ENCODE data around the gene SMYD2. TPM values are rescaled to one million over a fixed set of nuclear protein-coding genes. Genes with fewer than 3 reads are reported as not detected.
A peak's percentile ranks its signal among the peaks of the same experiment; 100 is the strongest.

Gene SMYD2
- total RNA-seq: 10 to 100 TPM; 28.6 to 34.5 TPM

- peaks cover 7% of the 10 kb centered on the region for H3K27me3 Mint-ChIP-seq (ENCODE audit: low read depth)
- H3K36me3 Mint-ChIP-seq (ENCODE audit: insufficient read depth in 2 of 2): peaks cover 2% of the 10 kb centered on the region in 2 donors
- H3K4me3 Mint-ChIP-seq: peak within 1 kb of the TSS; percentile 92 to 97
- H3K27ac Mint-ChIP-seq: peak within 1 kb of the TSS; percentile 52
- DNase-seq: peak; percentile 69 to 71
- ATAC-seq (replicated peaks in 1 of 2): peak; percentile 80 to 84
- H3K9me3 Mint-ChIP-seq: no peaks in the 10 kb centered on the region
- H3K4me1 Mint-ChIP-seq (ENCODE audit: low read depth): peaks cover 43% of the 10 kb centered on the region
Measured at GRCh38 chr1:214281021-214281719, at the start of gene SMYD2. Gene SMYD2 (plus strand): TSS chr1:214281159. CDS start chr1:214281255, 96 bp downstream.

GRCh38 chr1:214233856-214234634, 46.9 kb upstream of the SMYD2 start:
- H3K27ac Mint-ChIP-seq: no peak overlapping the region
- no peaks in the 10 kb centered on the region for H3K9me3 Mint-ChIP-seq
- ATAC-seq (replicated peaks in 1 of 2) (no peak), DNase-seq (no peak)
- no peak overlapping the region for H3K4me3 Mint-ChIP-seq
- H3K36me3 Mint-ChIP-seq (ENCODE audit: insufficient read depth in 2 of 2): no peaks in the 10 kb centered on the region
- no peaks in the 10 kb centered on the region for H3K4me1 Mint-ChIP-seq (ENCODE audit: low read depth)
- peaks cover 11% of the 10 kb centered on the region for H3K27me3 Mint-ChIP-seq (ENCODE audit: low read depth)

GRCh38 chr1:214234635-214235025, 46.3 kb upstream of the SMYD2 start:
- Mint-ChIP-seq H3K36me3 (ENCODE audit: insufficient read depth in 2 of 2) (no peaks in the 10 kb centered on the region), H3K4me1 (ENCODE audit: low read depth) (no peaks in the 10 kb centered on the region), H3K27me3 (ENCODE audit: low read depth) (peaks cover 12% of the 10 kb centered on the region), H3K27ac (no peak overlapping the region), H3K4me3 (no peak overlapping the region), H3K9me3 (no peaks in the 10 kb centered on the region)
- peak in 1 of 2 donors; percentile 50 for ATAC-seq (replicated peaks in 1 of 2)
- no peak for DNase-seq

GRCh38 chr1:214236477-214236876, 44.5 kb upstream of the SMYD2 start:
- H3K27me3 Mint-ChIP-seq (ENCODE audit: low read depth): peaks cover 23% of the 10 kb centered on the region
- H3K4me1 Mint-ChIP-seq (ENCODE audit: low read depth): no peaks in the 10 kb centered on the region
- no peaks in the 10 kb centered on the region for H3K9me3 Mint-ChIP-seq
- no peak overlapping the region for H3K4me3 Mint-ChIP-seq
- H3K36me3 Mint-ChIP-seq (ENCODE audit: insufficient read depth in 2 of 2): no peaks in the 10 kb centered on the region
- DNase-seq (no peak), ATAC-seq (replicated peaks in 1 of 2) (no peak)
- no peak overlapping the region for H3K27ac Mint-ChIP-seq

- Mint-ChIP-seq H3K4me1 (ENCODE audit: low read depth) (no peaks in the 10 kb centered on the region), H3K27ac (no peak overlapping the region), H3K4me3 (no peak overlapping the region), H3K36me3 (ENCODE audit: insufficient read depth in 2 of 2) (no peaks in the 10 kb centered on the region), H3K27me3 (ENCODE audit: low read depth) (peaks cover 32% of the 10 kb centered on the region), H3K9me3 (no peaks in the 10 kb centered on the region)
- ATAC-seq (replicated peaks in 1 of 2) (no peak), DNase-seq (no peak)
Measured at GRCh38 chr1:214241060-214241459, 39.9 kb upstream of the SMYD2 start.

GRCh38 chr1:214244252-214244651, 36.7 kb upstream of the SMYD2 start:
- no peaks in the 10 kb centered on the region for H3K9me3 Mint-ChIP-seq
- no peak for ATAC-seq (replicated peaks in 1 of 2)
- no peak overlapping the region for H3K4me3 Mint-ChIP-seq
- H3K27ac Mint-ChIP-seq: no peak overlapping the region
- H3K27me3 Mint-ChIP-seq (ENCODE audit: low read depth): peaks cover 39% of the 10 kb centered on the region
- no peak for DNase-seq
- H3K36me3 Mint-ChIP-seq (ENCODE audit: insufficient read depth in 2 of 2): no peaks in the 10 kb centered on the region
- H3K4me1 Mint-ChIP-seq (ENCODE audit: low read depth): no peaks in the 10 kb centered on the region

- no peak for DNase-seq
- H3K4me3 Mint-ChIP-seq: no peak overlapping the region
- no peaks in the 10 kb centered on the region for H3K4me1 Mint-ChIP-seq (ENCODE audit: low read depth)
- no peak overlapping the region for H3K27ac Mint-ChIP-seq
- H3K36me3 Mint-ChIP-seq (ENCODE audit: insufficient read depth in 2 of 2): no peaks in the 10 kb centered on the region
- no peak for ATAC-seq (replicated peaks in 1 of 2)
- peaks cover 43% of the 10 kb centered on the region for H3K27me3 Mint-ChIP-seq (ENCODE audit: low read depth)
- no peaks in the 10 kb centered on the region for H3K9me3 Mint-ChIP-seq
Measured at GRCh38 chr1:214244841-214245240, 36.1 kb upstream of the SMYD2 start.

GRCh38 chr1:214247501-214248041, 33.4 kb upstream of the SMYD2 start:
- Mint-ChIP-seq H3K36me3 (ENCODE audit: insufficient read depth in 2 of 2) (no peaks in the 10 kb centered on the region), H3K27me3 (ENCODE audit: low read depth) (peaks cover 33% of the 10 kb centered on the region), H3K4me3 (no peak overlapping the region), H3K9me3 (no peaks in the 10 kb centered on the region), H3K4me1 (ENCODE audit: low read depth) (no peaks in the 10 kb centered on the region), H3K27ac (no peak overlapping the region)
- ATAC-seq (replicated peaks in 1 of 2) (no peak), DNase-seq (no peak)

GRCh38 chr1:214248311-214249085, 32.5 kb upstream of the SMYD2 start:
- no peaks in the 10 kb centered on the region for H3K36me3 Mint-ChIP-seq (ENCODE audit: insufficient read depth in 2 of 2)
- peaks cover 33% of the 10 kb centered on the region for H3K27me3 Mint-ChIP-seq (ENCODE audit: low read depth)
- H3K4me1 Mint-ChIP-seq (ENCODE audit: low read depth): no peaks in the 10 kb centered on the region
- ATAC-seq (replicated peaks in 1 of 2) (no peak), DNase-seq (no peak)
- no peak overlapping the region for H3K27ac Mint-ChIP-seq
- H3K4me3 Mint-ChIP-seq: no peak overlapping the region
- no peaks in the 10 kb centered on the region for H3K9me3 Mint-ChIP-seq

GRCh38 chr1:214249651-214250050, 31.3 kb upstream of the SMYD2 start:
- H3K9me3 Mint-ChIP-seq: no peaks in the 10 kb centered on the region
- no peak for DNase-seq
- H3K4me3 Mint-ChIP-seq: no peak overlapping the region
- no peaks in the 10 kb centered on the region for H3K36me3 Mint-ChIP-seq (ENCODE audit: insufficient read depth in 2 of 2)
- peaks cover 29% of the 10 kb centered on the region for H3K27me3 Mint-ChIP-seq (ENCODE audit: low read depth)
- H3K27ac Mint-ChIP-seq: no peak overlapping the region
- ATAC-seq (replicated peaks in 1 of 2): no peak
- no peaks in the 10 kb centered on the region for H3K4me1 Mint-ChIP-seq (ENCODE audit: low read depth)

- no peak for ATAC-seq (replicated peaks in 1 of 2)
- no peaks in the 10 kb centered on the region for H3K4me1 Mint-ChIP-seq (ENCODE audit: low read depth)
Measured at GRCh38 chr1:214251354-214251753, 29.6 kb upstream of the SMYD2 start.

GRCh38 chr1:214255509-214255908, 25.4 kb upstream of the SMYD2 start:
- H3K27ac Mint-ChIP-seq: no peak overlapping the region
- H3K4me1 Mint-ChIP-seq (ENCODE audit: low read depth): peaks cover 11% of the 10 kb centered on the region
- no peaks in the 10 kb centered on the region for H3K9me3 Mint-ChIP-seq
- no peak overlapping the region for H3K4me3 Mint-ChIP-seq
- DNase-seq: no peak
- H3K36me3 Mint-ChIP-seq (ENCODE audit: insufficient read depth in 2 of 2): no peaks in the 10 kb centered on the region
- peaks cover 28% of the 10 kb centered on the region for H3K27me3 Mint-ChIP-seq (ENCODE audit: low read depth)
- no peak for ATAC-seq (replicated peaks in 1 of 2)

More at GRCh38 chr1:214251354-214251753, 29.6 kb upstream of the SMYD2 start:
- no peak for DNase-seq
- Mint-ChIP-seq H3K27ac (no peak overlapping the region), H3K9me3 (no peaks in the 10 kb centered on the region), H3K27me3 (ENCODE audit: low read depth) (peaks cover 25% of the 10 kb centered on the region), H3K36me3 (ENCODE audit: insufficient read depth in 2 of 2) (no peaks in the 10 kb centered on the region), H3K4me3 (no peak overlapping the region)
